GM19035 (cell line): ENCODE data around the gene PALLD.
"Not testable (repeated sequence)": the region's sequence is repeated elsewhere in the genome, so short reads cannot be mapped to it uniquely, and the experiment has no call there.

Source experiments
- ATAC-seq: cut with Tn5 transposase; IDR thresholded peaks from one replicate; pipeline ENCODE4 v1.9.1; 2021; ENCODE audit not compliant: unreplicated experiment

The PALLD gene

GRCh38 chr4:168496834-168497233 lies at the start of gene PALLD:
Gene PALLD (plus strand): TSS chr4:168497052.
- no peak for ATAC-seq

GRCh38 chr4:168449063-168449462 lies 47.8 kb upstream of the PALLD start:
- not testable (repeated sequence) for ATAC-seq

- no peak for ATAC-seq
Measured at GRCh38 chr4:168449719-168450452, 47.0 kb upstream of the PALLD start.

- ATAC-seq, result no peak
Measured at GRCh38 chr4:168451331-168451730, 45.5 kb upstream of the PALLD start.

- peak; percentile 73 for ATAC-seq
Measured at GRCh38 chr4:168451744-168452390, 45.0 kb upstream of the PALLD start.

- no peak for ATAC-seq
Measured at GRCh38 chr4:168453146-168453545, 43.7 kb upstream of the PALLD start.

- not testable (repeated sequence) for ATAC-seq
Measured at GRCh38 chr4:168458256-168458655, 38.6 kb upstream of the PALLD start.

GRCh38 chr4:168461821-168462220 lies 35.0 kb upstream of the PALLD start:
- ATAC-seq, result no peak

GRCh38 chr4:168472920-168473319 lies 23.9 kb upstream of the PALLD start:
- no peak for ATAC-seq

- no peak for ATAC-seq
Measured at GRCh38 chr4:168474660-168475320, 22.1 kb upstream of the PALLD start.

GRCh38 chr4:168475745-168476144 lies 21.1 kb upstream of the PALLD start:
- no peak for ATAC-seq

GRCh38 chr4:168478868-168479267 lies 18.0 kb upstream of the PALLD start:
- no peak for ATAC-seq

- peak; percentile 30 for ATAC-seq
Measured at GRCh38 chr4:168480931-168481611, 15.8 kb upstream of the PALLD start.

GRCh38 chr4:168483811-168484210 lies 13.0 kb upstream of the PALLD start:
- ATAC-seq, result no peak

- no peak for ATAC-seq
Measured at GRCh38 chr4:168484626-168485025, 12.2 kb upstream of the PALLD start.

GRCh38 chr4:168485156-168485910 lies 11.5 kb upstream of the PALLD start:
- no peak for ATAC-seq

GRCh38 chr4:168486912-168487281 lies 10.0 kb upstream of the PALLD start:
- ATAC-seq, result no peak

GRCh38 chr4:168487282-168488035 lies 9.4 kb upstream of the PALLD start:
- ATAC-seq, result no peak

GRCh38 chr4:168488869-168489274 lies 8.0 kb upstream of the PALLD start:
- no peak for ATAC-seq

- no peak for ATAC-seq
Measured at GRCh38 chr4:168489616-168490015, 7.2 kb upstream of the PALLD start.
